Inflammatory macrophage treated with lipopolysaccharide for 4 hours (primary cell): ENCODE data around the gene FNDC10.
"Not testable (repeated sequence)": the region's sequence is repeated elsewhere in the genome, so short reads cannot be mapped to it uniquely, and the experiment has no call there.

Source experiments
- DNase-seq: peaks from one replicate; pipeline ENCODE4 v3.0.0-alpha.2; 2020

FNDC10 gene

DNA sequence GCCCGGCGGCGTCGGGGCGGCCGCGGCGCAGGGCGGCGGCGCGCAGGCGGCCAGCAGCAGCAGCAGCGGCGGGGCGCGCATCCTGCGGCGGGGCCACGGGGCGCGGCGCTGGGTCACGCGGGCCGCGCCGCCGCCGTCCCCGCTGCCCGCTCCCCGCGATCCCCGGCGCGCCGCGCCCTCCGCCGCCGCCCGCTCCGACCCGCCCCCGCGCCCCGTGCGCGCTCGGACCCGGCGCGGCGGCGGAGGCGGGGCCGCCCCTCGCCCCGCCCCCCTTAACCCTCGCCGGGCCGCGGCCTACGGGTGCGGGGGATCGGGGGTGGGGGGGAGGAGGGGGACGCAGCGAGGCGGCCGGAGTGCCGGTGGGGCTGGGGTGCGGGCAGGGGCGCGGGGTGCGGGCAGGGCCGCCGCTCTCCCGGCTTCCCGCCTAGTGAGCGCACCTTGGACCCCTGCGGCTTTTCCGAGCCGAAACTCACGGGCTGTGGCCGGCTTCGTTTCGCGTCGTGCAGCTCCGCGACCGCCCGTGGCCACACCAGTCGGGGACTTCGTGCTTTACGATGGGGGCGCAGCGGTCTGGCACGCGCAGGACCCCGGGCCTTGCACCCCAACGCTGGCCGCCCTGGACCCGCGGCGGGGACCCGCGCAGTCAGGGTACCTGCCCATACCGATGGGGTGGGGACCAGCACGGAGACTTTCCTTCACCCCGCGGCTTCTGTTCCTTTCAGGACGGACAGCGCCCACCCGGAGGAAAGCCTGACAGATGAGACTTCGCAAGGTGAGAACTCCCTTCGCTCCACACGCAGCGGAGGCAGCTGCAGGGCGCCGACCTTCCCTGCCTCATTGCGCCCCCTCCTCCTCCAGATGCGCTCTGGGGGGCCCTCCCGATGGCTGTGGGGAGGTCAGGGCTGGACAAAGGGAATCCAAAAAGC lies at the start of gene FNDC10:
TSS of gene FNDC10 (minus strand) at position 201 of the 926 bp plus-strand sequence. CDS start at position 81, 120 bp downstream.
- no peak for DNase-seq

DNA sequence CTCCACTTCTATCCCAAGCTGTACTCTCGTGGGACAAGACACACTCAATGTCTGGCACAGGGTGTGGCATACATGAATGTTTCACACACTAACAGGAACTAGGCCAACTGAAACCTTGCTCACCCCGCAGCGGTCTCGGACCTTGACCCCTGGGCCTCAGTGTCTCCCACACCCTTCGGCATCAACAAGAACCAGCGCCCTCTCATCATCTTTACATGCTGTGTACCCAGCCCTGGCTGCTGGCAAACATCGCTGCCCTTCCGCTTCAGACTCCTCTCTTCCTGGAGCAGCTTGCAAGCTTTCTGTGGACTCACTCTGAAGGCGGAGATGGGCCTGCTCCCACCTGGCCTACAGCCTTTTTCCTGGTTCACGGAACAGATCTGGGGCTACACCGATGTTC lies 48.3 kb upstream of the FNDC10 start:
- DNase-seq: not testable (repeated sequence)

DNA sequence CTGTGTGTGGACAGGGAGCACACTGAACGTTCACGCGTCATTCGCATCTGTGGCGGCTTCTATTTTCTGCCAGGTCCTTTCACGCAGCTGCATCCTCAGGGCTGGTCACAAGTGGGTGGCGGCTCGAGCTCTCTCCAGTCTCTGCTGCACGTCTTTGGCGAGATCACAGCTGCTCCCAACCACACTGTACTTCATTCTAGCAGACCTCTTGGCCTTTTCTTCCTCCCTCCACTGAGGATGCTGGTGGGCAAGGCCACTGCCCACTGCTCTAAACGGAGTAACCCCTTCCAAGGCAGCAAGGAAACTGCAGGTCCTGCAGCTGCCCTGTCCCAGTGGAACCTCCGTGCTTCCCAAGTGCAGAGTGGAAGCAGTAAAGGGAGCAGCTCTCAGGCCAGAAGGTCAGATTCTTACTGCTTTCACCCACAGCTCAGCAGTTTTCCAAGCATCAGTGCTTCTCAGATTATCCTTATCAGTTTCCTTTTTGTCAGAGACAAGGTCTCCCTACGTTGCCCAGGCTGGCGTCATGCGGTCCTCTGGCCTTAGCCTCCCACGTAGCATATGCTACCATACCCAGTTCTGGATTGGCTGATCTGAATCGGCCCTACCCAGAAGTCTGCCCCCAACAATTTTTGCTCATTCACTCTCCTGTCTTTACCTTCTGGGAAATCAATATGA lies 47.8 kb upstream of the FNDC10 start:
- DNase-seq: not testable (repeated sequence)

DNA sequence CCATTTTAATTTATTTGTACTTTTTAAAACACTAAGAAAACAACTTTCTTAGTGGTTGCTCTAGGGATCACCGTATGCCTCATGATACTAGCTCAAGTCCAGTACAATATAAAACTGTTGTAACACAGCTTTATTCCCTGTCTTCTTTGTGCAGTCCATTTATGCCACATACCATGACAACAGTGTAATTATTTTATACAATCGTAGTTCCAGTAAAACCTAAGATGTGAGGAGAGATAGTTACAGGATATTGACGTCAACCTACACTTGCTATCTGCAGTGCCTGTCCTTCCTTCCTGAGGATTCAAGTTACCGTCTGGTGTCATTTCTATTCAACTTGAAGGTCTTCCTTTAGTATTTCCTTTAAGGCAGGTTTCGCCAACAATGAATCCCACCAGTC lies 46.4 kb upstream of the FNDC10 start:
- DNase-seq: not testable (repeated sequence)

DNA sequence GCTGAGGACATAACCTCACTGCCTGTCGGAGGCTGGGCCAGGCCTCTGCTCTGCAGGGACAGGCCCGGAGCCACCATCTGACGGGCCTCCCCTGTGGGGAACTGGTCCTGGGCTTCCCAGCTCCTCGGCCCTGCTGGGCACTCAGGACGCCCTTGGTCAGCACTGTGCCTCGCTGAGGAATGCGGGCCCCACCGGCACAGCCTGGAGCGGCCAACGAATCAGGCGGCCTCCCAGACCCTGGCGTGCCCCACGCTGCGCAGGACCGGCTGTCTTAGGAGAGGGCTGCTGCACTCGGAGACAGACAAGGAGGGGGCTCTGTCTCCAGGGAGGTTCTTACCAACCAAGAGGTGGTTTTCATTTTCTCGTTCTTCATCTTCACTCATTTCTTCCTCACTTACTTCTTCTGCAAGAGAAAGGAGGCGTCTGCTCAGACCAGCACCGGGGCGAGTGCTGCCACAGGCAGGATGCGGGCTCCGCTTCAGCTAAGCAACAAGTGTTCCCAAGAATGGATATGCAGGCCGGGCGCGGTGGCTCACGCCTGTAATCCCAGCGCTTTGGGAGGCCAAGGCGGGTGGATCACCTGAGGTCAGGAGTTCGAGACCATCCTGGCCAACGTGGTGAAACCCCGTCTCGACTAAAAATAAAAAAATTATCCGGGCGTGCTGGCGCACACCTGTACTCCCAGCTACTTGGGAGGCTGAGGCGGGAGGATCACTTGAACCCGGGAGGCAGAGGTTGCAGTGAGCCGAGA lies 41.0 kb upstream of the FNDC10 start:
- not testable (repeated sequence) for DNase-seq

DNA sequence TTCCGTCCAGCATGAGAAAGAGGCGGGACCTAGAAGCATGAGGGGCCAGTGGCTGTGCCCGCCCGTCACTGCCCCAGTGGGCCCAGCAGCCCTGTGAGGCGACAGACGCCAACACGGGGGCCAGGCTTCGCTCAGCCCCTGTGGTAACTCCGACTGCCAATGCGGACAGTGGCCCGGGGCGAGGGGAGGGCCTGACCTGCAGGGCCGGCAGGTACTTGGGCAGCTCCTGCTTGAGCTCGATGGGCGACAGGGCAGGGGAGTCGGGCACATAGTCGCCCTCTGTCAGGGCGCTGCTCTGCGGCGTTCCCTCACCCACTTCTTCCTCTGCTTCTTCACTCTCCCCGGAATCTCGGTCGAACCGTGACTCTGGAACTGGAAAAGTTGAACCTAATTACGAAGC lies 40.1 kb upstream of the FNDC10 start:
- not testable (repeated sequence) for DNase-seq

DNA sequence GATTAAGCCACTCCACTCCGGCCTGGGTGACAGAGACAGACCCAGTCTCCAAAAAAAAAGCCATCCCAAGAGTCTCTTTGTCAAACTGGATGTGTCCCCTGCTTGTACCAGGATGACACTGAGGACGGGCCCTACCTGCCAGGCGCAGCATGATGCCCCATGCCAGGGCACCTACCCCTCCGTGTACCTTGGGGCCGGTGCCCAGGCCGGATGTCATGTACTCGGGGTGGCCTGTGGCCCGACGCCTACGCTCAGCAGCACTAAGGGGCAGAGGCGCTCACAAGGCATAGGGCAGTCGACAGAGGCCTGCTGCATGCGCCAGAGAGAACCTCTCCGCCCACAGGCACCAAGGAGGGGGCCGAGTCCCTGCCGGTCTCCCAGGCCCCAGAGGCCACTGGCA lies 39.4 kb upstream of the FNDC10 start:
- not testable (repeated sequence) for DNase-seq

DNA sequence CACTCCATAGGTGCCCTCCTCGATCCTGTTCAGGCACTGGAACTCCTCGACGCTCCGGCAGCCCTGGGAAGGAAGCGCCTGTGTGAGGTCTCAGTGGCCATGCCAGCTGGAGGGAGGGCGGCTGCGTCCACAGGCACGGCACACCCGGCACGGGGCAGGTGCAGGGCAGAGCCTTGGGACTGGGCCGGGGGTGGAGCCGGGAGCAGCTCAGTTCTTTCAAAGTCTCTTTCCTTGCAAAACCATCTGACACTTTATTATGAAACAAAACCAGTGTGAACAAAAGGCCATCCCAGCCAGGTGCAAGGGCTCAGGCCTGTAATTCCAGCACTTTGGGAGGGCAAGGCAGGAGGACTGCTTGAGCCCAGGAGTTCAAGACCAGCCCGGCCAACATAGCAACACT lies 38.6 kb upstream of the FNDC10 start:
- not testable (repeated sequence) for DNase-seq

DNA sequence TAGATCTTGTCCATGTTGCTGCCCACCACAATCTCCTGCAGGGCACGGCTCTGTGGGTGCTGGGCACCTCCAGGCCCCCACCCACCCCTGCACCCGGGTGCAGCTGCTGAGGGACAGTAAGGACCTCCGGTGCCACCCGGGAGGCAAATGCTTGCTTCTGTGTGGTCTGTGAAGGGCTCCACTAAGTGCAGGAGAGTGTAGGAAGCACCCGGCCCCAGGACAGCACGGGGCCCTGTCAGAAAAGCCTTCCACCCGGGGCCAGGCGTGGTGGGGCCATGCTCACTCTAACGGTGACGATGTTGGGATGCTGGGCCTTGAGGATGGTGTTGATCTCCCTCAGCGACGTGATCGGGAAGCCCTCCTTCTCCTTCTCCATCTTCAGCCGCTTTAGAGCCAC lies 37.5 kb upstream of the FNDC10 start:
- DNase-seq: not testable (repeated sequence)

DNA sequence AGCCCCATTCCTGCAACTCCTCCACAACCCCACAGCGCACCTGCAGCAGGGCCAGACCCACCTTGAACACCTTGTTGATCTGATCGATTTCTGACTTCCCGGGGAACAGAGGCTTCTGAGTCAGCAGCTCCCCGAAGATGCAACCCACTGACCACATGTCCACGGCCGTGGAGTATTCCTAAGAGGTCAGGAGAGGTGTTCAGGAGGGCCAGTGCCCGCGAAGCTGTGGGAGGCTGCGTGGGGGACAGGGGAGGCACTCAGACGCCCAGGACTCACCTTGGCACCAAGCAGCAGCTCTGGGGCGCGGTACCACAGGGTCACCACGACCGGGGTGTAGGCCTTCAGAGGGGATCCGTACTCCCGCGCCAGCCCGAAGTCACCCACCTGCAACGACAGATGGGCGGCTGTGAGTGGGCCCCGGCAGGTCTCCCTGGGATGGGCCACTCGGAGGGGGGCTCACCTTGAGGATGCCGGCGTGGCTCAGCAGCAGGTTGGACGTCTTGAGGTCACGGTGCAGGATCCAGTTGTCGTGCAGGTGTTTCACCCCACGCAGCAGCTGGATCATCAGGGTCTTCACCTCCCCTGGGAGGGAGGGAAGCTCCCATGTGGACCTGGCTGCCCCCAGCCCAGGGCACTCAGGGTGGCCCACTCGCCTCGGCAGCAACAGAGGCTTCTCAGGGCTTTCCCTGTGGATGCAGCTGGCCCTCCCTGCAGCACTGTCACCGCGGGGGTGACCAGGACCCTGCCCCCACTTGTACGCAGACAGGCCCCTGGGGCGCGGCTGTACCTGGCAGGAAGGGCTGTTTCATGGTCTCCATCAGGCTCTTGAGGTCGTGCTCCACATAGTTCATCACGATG lies 36.9 kb upstream of the FNDC10 start:
- not testable (repeated sequence) for DNase-seq

DNA sequence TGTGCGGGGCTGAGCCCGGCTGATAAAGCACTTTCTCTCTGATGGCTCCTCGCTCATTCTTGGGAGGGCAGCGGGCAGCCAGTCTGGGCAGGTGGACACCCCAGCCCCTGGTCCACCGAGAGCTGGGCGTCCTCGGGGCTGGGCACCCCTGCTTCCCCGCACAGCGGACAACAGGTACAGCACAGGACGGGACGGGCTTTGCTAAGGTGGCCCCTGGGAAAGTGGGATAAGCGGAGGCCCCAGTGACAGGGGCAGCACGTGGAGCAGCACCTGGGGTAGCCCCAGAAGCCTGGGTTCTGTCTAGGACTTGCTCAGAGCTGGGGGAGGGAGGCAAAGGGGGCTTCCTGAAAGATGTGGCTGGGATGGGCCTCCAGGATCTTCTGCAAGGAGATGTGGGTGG lies 34.7 kb upstream of the FNDC10 start:
- DNase-seq: not testable (repeated sequence)

DNA sequence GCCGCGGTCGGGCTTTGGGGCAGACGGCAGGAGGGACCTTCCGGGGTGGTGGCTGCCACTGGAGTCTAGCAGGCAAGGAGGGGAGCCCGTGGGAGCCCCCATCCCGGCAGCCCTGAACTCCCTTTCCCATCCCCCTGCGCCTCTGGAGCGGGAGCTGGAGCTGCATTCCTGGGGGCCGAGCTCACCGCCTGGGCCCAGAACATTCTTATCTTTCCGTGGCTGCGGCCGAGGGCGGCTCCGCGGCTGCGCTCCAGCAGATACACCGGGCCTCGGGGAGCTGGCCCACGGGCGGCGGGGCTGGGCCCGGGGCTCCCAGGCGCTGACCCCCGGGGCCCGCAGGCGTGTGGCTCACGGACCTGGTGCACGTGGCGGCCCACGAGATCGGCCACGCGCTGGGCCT lies 33.5 kb upstream of the FNDC10 start:
- not testable (repeated sequence) for DNase-seq

DNA sequence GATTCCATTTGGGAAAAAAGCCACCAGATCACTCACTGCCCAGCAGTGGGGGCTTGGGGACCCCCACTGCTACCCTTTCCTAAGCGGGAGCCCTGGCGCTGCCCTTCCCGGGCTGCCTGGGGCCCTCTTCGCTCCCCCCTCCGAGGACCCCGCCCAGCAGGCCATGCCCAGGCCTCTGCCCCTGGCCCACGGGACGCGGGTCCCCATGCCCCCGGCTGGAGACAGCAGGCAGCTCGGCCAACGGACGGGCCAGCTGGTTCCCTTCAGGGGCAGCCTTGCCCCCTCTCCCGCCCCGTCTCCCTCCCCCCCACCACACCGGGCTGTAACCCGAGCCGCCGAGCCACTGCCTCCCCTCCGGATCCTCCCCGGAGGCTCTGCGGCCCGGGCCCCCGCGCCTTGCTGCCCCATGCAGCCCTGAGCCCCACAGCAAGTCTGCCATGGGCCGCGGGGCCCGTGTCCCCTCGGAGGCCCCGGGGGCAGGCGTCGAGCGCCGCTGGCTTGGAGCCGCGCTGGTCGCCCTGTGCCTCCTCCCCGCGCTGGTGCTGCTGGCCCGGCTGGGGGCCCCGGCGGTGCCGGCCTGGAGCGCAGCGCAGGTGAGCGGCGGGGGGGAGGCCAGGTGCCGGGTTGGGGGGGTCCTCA lies 32.0 kb upstream of the FNDC10 start, which contains the start of gene MMP23B:
TSS of gene MMP23B (plus strand) at position 392 of the 639 bp plus-strand sequence. CDS start at position 438, 46 bp downstream.
- DNase-seq: no peak

DNA sequence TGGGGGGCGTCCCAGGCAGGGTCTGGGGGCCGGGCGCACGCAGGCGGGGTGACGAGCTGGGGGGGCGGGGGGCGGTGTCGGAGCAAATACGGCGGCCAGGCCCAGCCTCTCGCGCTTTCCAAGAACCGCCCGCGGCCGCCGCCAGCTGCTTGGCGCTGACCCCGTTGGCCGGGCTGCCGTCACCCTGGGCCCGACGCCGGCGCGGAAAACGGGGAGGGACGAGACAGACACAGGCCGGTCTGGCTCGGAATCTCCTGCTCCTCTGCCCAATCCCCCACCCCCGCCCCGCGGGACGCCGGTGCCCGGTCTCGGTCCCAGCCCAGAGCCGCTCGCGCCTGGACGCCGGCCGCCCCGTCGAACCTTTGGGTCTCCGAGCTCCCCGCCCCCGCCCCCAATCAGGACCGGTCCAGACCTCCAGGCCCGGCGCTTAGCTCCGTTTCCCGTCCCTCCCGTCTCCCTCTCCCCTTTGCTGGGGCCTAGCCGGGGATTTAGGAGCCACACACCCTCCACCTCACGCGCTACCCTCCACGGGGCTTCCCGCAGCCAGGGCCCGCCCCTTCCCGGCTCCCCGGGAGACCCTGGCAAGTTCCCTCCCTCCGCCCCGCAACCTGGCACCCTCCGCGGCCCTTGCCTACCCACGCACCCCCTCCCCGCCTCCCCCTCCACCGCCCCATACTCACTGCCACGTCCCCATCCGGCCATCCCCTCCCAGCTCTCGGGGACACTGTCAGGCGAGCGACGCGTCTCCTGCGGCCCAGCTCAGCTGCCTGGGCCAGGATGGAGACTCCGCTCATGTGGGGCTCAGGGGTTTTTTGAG lies 31.2 kb upstream of the FNDC10 start:
- DNase-seq: no peak

DNA sequence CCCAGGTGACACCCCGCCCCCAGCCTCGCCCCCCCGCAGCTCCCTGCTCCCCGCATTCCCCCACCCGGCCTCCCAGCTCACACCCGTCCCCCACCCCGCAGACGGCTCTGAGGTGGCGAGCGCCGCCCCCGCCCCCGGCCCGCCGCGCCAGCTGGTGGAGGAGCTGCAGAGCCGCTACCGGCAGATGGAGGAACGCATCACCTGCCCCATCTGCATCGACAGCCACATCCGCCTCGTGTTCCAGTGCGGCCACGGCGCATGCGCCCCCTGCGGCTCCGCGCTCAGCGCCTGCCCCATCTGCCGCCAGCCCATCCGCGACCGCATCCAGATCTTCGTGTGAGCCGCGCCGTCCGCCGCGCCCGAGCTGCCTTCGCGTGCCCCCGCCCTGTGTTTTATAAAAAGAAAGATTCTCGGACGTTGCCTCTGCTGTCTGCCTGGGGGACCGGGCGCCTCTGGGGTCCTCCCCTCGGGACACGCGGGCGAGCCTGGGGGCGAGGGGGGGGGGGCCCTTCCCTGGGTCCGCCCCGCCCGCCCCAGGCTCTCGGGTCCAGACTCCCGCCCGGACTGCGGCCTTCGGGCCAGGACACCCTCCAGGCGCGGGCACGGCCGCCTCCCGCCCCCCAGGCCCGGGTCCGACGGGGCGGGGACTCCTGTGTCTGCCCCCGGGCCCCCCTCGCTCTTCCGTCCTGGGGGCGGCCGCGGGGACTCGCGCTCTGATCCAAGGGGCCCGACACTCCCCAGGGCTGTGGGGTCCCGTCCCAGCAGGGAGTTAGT lies 30.4 kb upstream of the FNDC10 start:
- DNase-seq: peak; percentile 69

DNA sequence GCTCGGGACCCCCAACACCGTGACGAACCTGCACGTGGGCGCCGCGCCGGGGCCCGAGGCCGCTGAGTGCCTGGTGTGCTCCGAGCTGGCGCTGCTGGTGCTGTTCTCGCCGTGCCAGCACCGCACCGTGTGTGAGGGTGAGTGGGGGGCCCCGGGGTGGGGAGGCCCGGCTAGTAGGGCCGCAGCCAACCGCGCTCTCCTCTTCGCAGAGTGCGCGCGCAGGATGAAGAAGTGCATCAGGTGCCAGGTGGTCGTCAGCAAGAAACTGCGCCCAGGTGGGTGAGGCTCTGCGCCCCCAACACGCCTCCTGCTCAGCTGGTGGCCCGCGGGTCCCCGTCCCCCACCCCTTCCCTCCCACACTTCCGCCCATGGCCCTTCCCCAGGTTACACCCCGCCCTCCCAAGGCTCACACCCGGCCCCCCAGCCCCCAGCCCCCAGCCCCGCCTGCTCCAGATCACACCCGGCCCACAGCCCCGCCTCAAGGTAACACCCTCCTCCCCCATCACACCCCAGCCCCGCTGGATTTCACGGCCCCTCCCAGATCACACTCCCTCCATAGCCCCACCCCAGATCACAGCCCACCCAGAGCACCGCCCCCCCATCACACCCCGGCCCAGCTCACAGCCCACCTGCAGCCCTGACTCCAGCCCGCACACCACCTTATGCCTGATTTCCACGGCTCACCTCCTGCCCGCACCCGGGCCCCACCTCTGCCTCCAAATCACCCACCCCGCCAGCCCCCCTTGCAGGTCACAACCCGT lies 29.7 kb upstream of the FNDC10 start:
- no peak for DNase-seq

DNA sequence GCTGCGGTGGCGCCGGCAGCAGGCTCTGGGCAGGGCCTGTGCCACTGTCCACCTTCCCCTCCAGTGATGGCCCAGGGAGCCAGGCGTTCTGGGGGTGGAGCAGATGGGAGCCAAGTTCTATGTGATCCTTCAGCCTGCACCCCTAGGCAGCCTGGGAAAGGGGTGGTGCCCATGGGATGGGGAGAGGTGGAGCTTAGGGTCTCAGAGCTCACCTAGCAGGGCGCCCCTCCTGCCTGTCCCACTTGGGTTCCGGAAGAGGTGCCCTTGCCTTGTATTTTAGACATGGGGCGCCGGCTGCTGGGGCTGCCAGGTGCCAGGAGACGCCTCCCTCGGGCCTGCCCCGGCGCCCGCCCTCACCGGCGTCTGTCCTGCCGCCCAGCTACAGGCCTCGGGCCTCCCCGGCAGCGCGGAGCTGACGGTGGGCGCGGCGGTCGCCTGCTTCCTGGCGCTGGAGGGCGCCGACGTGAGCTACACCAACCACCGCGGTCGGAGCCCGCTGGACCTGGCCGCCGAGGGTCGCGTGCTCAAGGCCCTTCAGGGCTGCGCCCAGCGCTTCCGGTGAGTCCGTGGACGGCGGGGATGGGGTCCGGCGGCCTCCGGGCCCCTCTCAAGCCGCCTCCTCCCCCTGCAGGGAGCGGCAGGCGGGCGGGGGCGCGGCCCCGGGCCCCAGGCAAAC lies 29.0 kb upstream of the FNDC10 start:
- DNase-seq: no peak
